HEK293 (cell line): ENCODE data around the gene PRDM15.

Experiments used
- ATF2 ChIP-seq: fragments of 450-650 bp; formaldehyde crosslinking; IDR thresholded peaks from 2 replicates; pipeline ENCODE4 v1.5.1; 2016; ENCODE audit warnings: missing biosample characterization, missing genetic modification characterization, low read depth
- CTCF ChIP-seq: fragments of 450-650 bp; formaldehyde crosslinking; IDR thresholded peaks from 2 replicates; pipeline ENCODE4 v1.5.1; 2016; ENCODE audit warnings: missing biosample characterization, missing genetic modification characterization
- PRDM10 ChIP-seq: fragments of 450-650 bp; formaldehyde crosslinking; IDR thresholded peaks from 2 replicates; pipeline ENCODE4 v1.5.1; 2016; ENCODE audit warnings: missing biosample characterization, missing genetic modification characterization
- REST ChIP-seq: fragments of 450-650 bp; formaldehyde crosslinking; IDR thresholded peaks from 2 replicates; pipeline ENCODE4 v1.5.1; 2016; ENCODE audit warnings: missing biosample characterization, missing genetic modification characterization
- WT1 ChIP-seq: fragments of 450-650 bp; formaldehyde crosslinking; IDR thresholded peaks from 2 replicates; pipeline ENCODE4 v1.5.1; 2016; ENCODE audit warnings: missing biosample characterization, missing genetic modification characterization
- ZBTB49 ChIP-seq: fragments of 450-650 bp; formaldehyde crosslinking; IDR thresholded peaks from 2 replicates; pipeline ENCODE4 v1.5.1; 2016; ENCODE audit warnings: missing biosample characterization, missing genetic modification characterization, low read depth
- ZFP3 ChIP-seq: fragments of 450-650 bp; formaldehyde crosslinking; IDR thresholded peaks from 2 replicates; pipeline ENCODE4 v1.5.1; 2016; ENCODE audit warnings: low read depth, missing biosample characterization, missing genetic modification characterization
- ZFP69B ChIP-seq: fragments of 450-650 bp; formaldehyde crosslinking; IDR thresholded peaks from 2 replicates; pipeline ENCODE4 v1.5.1; 2016; ENCODE audit warnings: missing biosample characterization, missing genetic modification characterization
- ZNF404 ChIP-seq: fragments of 450-650 bp; formaldehyde crosslinking; IDR thresholded peaks from 2 replicates; pipeline ENCODE4 v1.5.1; 2017; ENCODE audit warnings: missing biosample characterization, missing genetic modification characterization
- ZNF561 ChIP-seq: fragments of 450-650 bp; IDR thresholded peaks from 2 replicates; pipeline ENCODE4 v1.5.1; 2018; ENCODE audit warnings: missing biosample characterization, missing genetic modification characterization, borderline replicate concordance
- ZNF777 ChIP-seq: fragments of 450-650 bp; formaldehyde crosslinking; IDR thresholded peaks from 2 replicates; pipeline ENCODE4 v1.5.1; 2017; ENCODE audit warnings: missing biosample characterization, missing genetic modification characterization, borderline replicate concordance

GRCh38 chr21:41758550-41758949 lies 120.6 kb downstream of the PRDM15 start:
- TF ChIP-seq ZNF777 (tag by site-specific recombination) (no peak), ZNF404 (no peak), ZNF561 (tag by site-specific recombination) (no peak), CTCF (no peak), ZFP3 (no peak), WT1 (no peak), ZFP69B (tag by site-specific recombination) (no peak), REST (tag by site-specific recombination) (no peak), ATF2 (tag by site-specific recombination) (no peak), PRDM10 (tag by site-specific recombination) (no peak), ZBTB49 (tag by site-specific recombination) (no peak)
